Testis (tissue), 2 donors: ENCODE measurements around the gene ATP13A4.

Experiments
- POLR2A ChIP-seq: fragments of 450-650 bp; IDR thresholded peaks from one replicate; pipeline ENCODE4 v1.6.1; 2017; ENCODE audit warnings: antibody characterized with exemption, mild to moderate bottlenecking, moderate library complexity
- TF ChIP-seq, protein P1 (sequence below), 3 experiments: fragments of 450-650 bp in 2 of 3; fragments of 200-600 bp in 1 of 3; sonication (generic) in 1 of 3; IDR thresholded peaks; one replicate each; pipeline ENCODE4 v1.5.1; 2016 to 2019; ENCODE audit warnings: antibody characterized with exemption in 3 of 3, mild to moderate bottlenecking in 2 of 3, moderate library complexity in 1 of 3

GRCh38 chr3:193474446-193474845 is 80.2 kb downstream of the ATP13A4 start:
- TF ChIP-seq POLR2A: no peak
- TF ChIP-seq, protein P1, sequence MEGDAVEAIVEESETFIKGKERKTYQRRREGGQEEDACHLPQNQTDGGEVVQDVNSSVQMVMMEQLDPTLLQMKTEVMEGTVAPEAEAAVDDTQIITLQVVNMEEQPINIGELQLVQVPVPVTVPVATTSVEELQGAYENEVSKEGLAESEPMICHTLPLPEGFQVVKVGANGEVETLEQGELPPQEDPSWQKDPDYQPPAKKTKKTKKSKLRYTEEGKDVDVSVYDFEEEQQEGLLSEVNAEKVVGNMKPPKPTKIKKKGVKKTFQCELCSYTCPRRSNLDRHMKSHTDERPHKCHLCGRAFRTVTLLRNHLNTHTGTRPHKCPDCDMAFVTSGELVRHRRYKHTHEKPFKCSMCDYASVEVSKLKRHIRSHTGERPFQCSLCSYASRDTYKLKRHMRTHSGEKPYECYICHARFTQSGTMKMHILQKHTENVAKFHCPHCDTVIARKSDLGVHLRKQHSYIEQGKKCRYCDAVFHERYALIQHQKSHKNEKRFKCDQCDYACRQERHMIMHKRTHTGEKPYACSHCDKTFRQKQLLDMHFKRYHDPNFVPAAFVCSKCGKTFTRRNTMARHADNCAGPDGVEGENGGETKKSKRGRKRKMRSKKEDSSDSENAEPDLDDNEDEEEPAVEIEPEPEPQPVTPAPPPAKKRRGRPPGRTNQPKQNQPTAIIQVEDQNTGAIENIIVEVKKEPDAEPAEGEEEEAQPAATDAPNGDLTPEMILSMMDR (IDR thresholded peaks at IDR 0.05): no peak
